ENCODE measurements around the gene TERB1.

- TF ChIP-seq CTCF (IDR thresholded peaks at IDR 0.05; ENCODE audit: poor library complexity) (no peak), EZH2phosphoT487 (IDR thresholded peaks at IDR 0.05; ENCODE audit: low read depth, severe bottlenecking, unreplicated experiment) (no peak)
Observed at GRCh38 chr16:66740533-66740932, 60.9 kb downstream of the TERB1 start.

Measured in hepatocyte (in vitro differentiated cells).